Esophagus muscularis mucosa (tissue), 3 donors: ENCODE measurements around the gene APLN.

Experiments
- POLR2AphosphoS5 ChIP-seq, 2 donors: sonication (generic); formaldehyde crosslinking; IDR thresholded peaks; one replicate each; pipeline ENCODE4 v1.6.1; 2017; ENCODE audit warnings: antibody characterized with exemption in 2 of 2
- TF ChIP-seq, protein P1 (sequence below), 3 experiments: fragments of 200-600 bp in 2 of 3; fragments of 450-650 bp in 1 of 3; sonication (generic) in 2 of 3; IDR thresholded peaks; one replicate each; pipeline ENCODE4 v1.5.1; 2017 to 2019; ENCODE audit warnings: antibody characterized with exemption in 3 of 3, mild to moderate bottlenecking in 2 of 3, moderate library complexity in 1 of 3

DNA sequence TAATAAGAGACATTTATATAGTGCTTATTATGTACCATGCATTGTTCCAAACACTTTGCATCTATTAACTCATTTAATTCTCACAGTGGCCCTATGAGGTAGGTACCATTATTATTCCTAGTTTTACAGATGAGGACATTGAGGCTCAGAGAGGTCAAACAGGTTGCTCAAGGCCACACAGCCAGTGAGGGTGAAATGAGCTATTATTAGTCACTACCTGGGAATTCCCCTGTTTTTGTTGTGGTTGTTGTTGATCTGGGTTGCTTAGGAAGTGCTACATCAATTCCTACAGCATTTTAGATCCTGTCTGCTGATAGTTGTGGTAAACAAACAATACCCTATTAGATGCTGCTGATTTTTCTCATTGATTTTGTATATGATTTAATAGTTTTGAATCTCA is 41.2 kb downstream of the APLN start:
- TF ChIP-seq POLR2AphosphoS5 (IDR thresholded peaks at IDR 0.05): no peak
- TF ChIP-seq, protein P1, sequence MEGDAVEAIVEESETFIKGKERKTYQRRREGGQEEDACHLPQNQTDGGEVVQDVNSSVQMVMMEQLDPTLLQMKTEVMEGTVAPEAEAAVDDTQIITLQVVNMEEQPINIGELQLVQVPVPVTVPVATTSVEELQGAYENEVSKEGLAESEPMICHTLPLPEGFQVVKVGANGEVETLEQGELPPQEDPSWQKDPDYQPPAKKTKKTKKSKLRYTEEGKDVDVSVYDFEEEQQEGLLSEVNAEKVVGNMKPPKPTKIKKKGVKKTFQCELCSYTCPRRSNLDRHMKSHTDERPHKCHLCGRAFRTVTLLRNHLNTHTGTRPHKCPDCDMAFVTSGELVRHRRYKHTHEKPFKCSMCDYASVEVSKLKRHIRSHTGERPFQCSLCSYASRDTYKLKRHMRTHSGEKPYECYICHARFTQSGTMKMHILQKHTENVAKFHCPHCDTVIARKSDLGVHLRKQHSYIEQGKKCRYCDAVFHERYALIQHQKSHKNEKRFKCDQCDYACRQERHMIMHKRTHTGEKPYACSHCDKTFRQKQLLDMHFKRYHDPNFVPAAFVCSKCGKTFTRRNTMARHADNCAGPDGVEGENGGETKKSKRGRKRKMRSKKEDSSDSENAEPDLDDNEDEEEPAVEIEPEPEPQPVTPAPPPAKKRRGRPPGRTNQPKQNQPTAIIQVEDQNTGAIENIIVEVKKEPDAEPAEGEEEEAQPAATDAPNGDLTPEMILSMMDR (IDR thresholded peaks at IDR 0.05): no peak
